Activated CD4-positive, alpha-beta T cell treated with anti-CD3 and anti-CD28 coated beads for 24 hours (primary cell): ENCODE data around the gene TBC1D28.
"Not testable (repeated sequence)": the region's sequence is repeated elsewhere in the genome, so short reads cannot be mapped to it uniquely, and the experiment has no call there.

Experiments used
- DNase-seq, 2 donors: peaks; one replicate each; pipeline ENCODE4 v3.0.0-alpha.2; 2020; ENCODE audit warnings: low read depth in 2 of 2

The TBC1D28 gene

DNA sequence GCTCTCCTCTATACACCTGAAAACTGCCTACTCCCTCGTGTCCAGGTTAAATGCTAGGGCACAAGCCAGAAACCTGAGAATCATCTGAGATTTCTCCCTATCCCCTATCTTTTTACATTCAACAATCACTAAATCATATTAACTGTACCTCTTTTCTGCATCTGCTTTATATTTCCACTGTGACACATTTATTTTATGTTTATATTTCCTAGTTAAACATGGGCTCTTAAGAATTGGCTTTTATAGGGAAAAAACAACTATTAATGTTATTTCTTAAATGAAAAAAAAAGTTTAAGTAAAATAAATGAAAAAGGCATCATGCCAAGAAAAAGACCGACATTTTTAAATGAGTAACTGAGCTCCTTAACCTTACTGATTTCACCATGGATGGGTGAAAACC is 26.6 kb downstream of the TBC1D28 start:
- DNase-seq, result not testable (repeated sequence)

DNA sequence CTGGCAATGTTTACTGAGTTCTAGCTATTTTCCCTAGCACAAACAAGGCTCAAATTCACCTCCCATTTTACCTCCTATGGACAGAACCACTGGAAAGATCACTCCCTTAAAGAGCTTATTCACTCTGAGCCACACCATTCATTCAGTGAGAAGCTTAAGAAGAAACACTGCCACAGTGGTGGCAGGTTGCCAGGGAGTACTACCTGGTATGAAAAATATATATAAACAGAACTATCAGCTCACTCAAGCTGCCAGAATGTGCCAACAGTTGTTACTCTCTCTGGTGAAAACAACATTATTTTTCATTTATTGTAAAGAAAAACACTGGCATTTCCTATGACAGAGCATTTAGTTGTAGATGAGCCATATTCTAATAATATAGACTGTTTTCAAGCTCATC is 31.2 kb downstream of the TBC1D28 start:
- not testable (repeated sequence) for DNase-seq

DNA sequence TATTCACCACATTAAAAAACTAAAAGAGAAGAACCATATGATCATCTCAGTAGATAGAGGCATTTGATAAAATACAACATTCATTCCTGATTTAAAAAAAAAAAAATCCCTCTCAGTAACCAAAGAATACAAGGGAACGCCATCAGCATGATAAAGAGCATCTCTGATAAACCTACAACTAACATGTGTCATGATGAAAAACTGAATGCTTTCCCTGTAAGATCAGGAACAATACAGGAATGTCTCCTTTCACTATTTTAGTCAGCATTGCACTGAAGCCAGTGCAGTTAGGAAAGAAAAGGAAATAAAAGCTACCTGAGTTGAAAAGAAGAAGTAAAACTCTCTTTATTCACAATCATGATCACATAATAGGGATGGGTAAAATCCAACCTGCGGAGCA is 51.1 kb downstream of the TBC1D28 start:
- DNase-seq, result not testable (repeated sequence)
